Stimulated activated CD8-positive, alpha-beta memory T cell treated with anti-CD3 and anti-CD28 coated beads, Interleukin-7, amount 100 ng/mL, for 48 hours (primary cell): Measurements from ENCODE around the gene DNAJC15.

Experiments used
- DNase-seq, 2 donors: peaks; one replicate each; pipeline ENCODE4 v3.0.0-alpha.2; 2020; ENCODE audit warnings: low read depth in 1 of 2; ENCODE audit errors: extremely low read depth in 1 of 2

DNAJC15 gene

GRCh38 chr13:43080199-43080598 lies 56.8 kb downstream of the DNAJC15 start:
- no peak for DNase-seq

GRCh38 chr13:43081866-43082265 lies 58.5 kb downstream of the DNAJC15 start:
- DNase-seq: no peak

- no peak for DNase-seq
Observed at GRCh38 chr13:43083750-43084149, 60.4 kb downstream of the DNAJC15 start.

GRCh38 chr13:43085545-43085944 lies 62.2 kb downstream of the DNAJC15 start:
- no peak for DNase-seq

GRCh38 chr13:43086181-43086580 lies 62.8 kb downstream of the DNAJC15 start:
- no peak for DNase-seq

- DNase-seq: no peak
Observed at GRCh38 chr13:43088093-43088511, 64.7 kb downstream of the DNAJC15 start.

GRCh38 chr13:43089912-43090498 lies 66.6 kb downstream of the DNAJC15 start:
- no peak for DNase-seq

GRCh38 chr13:43094901-43095300 lies 71.5 kb downstream of the DNAJC15 start:
- no peak for DNase-seq

GRCh38 chr13:43095771-43096719 lies 72.7 kb downstream of the DNAJC15 start:
- DNase-seq: no peak

GRCh38 chr13:43100667-43101066 lies 77.3 kb downstream of the DNAJC15 start:
- no peak for DNase-seq

- DNase-seq: no peak
Observed at GRCh38 chr13:43102304-43102703, 78.9 kb downstream of the DNAJC15 start.

- DNase-seq: no peak
Observed at GRCh38 chr13:43107780-43108179, 84.4 kb downstream of the DNAJC15 start.

GRCh38 chr13:43110036-43110435 lies 86.7 kb downstream of the DNAJC15 start:
- DNase-seq: no peak

- DNase-seq: no peak
Observed at GRCh38 chr13:43110658-43111057, 87.3 kb downstream of the DNAJC15 start.

GRCh38 chr13:43111559-43112400 lies 88.4 kb downstream of the DNAJC15 start:
- no peak for DNase-seq

- DNase-seq: no peak
Observed at GRCh38 chr13:43113603-43114002, 90.2 kb downstream of the DNAJC15 start.

GRCh38 chr13:43114504-43114903 lies 91.1 kb downstream of the DNAJC15 start:
- DNase-seq: no peak

- DNase-seq: no peak
Observed at GRCh38 chr13:43115141-43115540, 91.8 kb downstream of the DNAJC15 start.

GRCh38 chr13:43116242-43116641 lies 92.9 kb downstream of the DNAJC15 start:
- no peak for DNase-seq

GRCh38 chr13:43118521-43118920 lies 95.1 kb downstream of the DNAJC15 start:
- no peak for DNase-seq

- no peak for DNase-seq
Observed at GRCh38 chr13:43119206-43119605, 95.8 kb downstream of the DNAJC15 start.
